CD14-positive monocyte (primary cell): Measurements from ENCODE around the gene GLCCI1. TPM values are rescaled to one million over a fixed set of nuclear protein-coding genes. Genes with fewer than 3 reads are reported as not detected.

Experiments
- DNase-seq, 3 donors: peaks; one replicate each; pipeline ENCODE4 v3.0.0-alpha.2; 2011 to 2022
- H2AFZ ChIP-seq: 2 replicates; pipeline ENCODE4 v1.6.0; 2012; ENCODE audit warnings: mild to moderate bottlenecking, low read depth, low read length, inconsistent platforms; ENCODE audit not compliant: insufficient read depth, poor library complexity, severe bottlenecking
- H3K27ac ChIP-seq, 2 donors: 1 replicate in 1 of 2; 2 replicates in 1 of 2; pipeline ENCODE4 v1.5.1; 2012 to 2013; ENCODE audit warnings: low read length in 2 of 2, control low read depth in 1 of 2, inconsistent platforms in 1 of 2, low read depth in 1 of 2, mild to moderate bottlenecking in 1 of 2
- H3K27me3 ChIP-seq, 2 donors: one replicate each; pipeline versions ENCODE4 v1.6.0 to v1.6.1; 2011 to 2013; ENCODE audit warnings: low read length in 2 of 2; ENCODE audit not compliant: control insufficient read depth in 2 of 2, insufficient read depth in 2 of 2
- H3K36me3 ChIP-seq, 2 donors: replicated peaks in 1 of 2; 1 replicate in 1 of 2; 2 replicates in 1 of 2; pipeline versions ENCODE4 v1.5.1 to v1.6.1; 2012 to 2013; ENCODE audit warnings: low read length in 2 of 2, control low read depth in 1 of 2, inconsistent platforms in 1 of 2, mild to moderate bottlenecking in 1 of 2; ENCODE audit not compliant: insufficient read depth in 2 of 2, control insufficient read depth in 1 of 2
- H3K4me1 ChIP-seq, 2 donors: 1 replicate in 1 of 2; 2 replicates in 1 of 2; pipeline versions ENCODE4 v1.5.1 to v1.6.1; 2012 to 2013; ENCODE audit warnings: low read length in 2 of 2, control low read depth in 1 of 2, inconsistent platforms in 1 of 2, mild to moderate bottlenecking in 1 of 2, moderate library complexity in 1 of 2; ENCODE audit not compliant: insufficient read depth in 2 of 2, control insufficient read depth in 1 of 2
- H3K4me2 ChIP-seq: replicated peaks from 2 replicates; pipeline ENCODE3; 2012; ENCODE audit warnings: low read length, moderate library complexity, mild to moderate bottlenecking; ENCODE audit not compliant: poor library complexity, severe bottlenecking; ENCODE audit errors: extremely low read depth
- H3K4me3 ChIP-seq, 3 experiments: fragments of 200-600 bp in 1 of 3; sonication (generic) in 1 of 3; replicated peaks in 1 of 3; 1 replicate in 2 of 3; 2 replicates in 1 of 3; pipeline ENCODE4 v1.5.1; 2011 to 2013; ENCODE audit warnings: low read length in 3 of 3, mild to moderate bottlenecking in 3 of 3, control low read depth in 2 of 3, low read depth in 2 of 3, inconsistent platforms in 1 of 3, moderate library complexity in 1 of 3
- H3K79me2 ChIP-seq: 2 replicates; pipeline ENCODE4 v1.6.0; 2012; ENCODE audit warnings: mild to moderate bottlenecking, control low read depth, inconsistent platforms, low read length, moderate library complexity; ENCODE audit not compliant: insufficient read depth
- H3K9ac ChIP-seq: 2 replicates; pipeline ENCODE4 v1.6.0; 2017; ENCODE audit warnings: low read length, mild to moderate bottlenecking; ENCODE audit not compliant: insufficient read depth, poor library complexity, severe bottlenecking
- H3K9me3 ChIP-seq, 2 donors: replicated peaks in 1 of 2; 1 replicate in 1 of 2; 2 replicates in 1 of 2; pipeline versions ENCODE4 v1.5.1 to v1.6.1; 2012 to 2013; ENCODE audit warnings: low read length in 2 of 2, control low read depth in 1 of 2; ENCODE audit not compliant: control insufficient read depth in 1 of 2, insufficient read depth in 1 of 2
- H4K20me1 ChIP-seq: 2 replicates; pipeline ENCODE4 v1.6.0; 2012; ENCODE audit warnings: mild to moderate bottlenecking, low read length, control low read depth, moderate library complexity; ENCODE audit not compliant: insufficient read depth
- H3K27ac Mint-ChIP-seq, 7 donors: one replicate each; pipeline ENCODE4 v1.8.0; 2020; ENCODE audit warnings: mild to moderate bottlenecking in 7 of 7, mixed read lengths in 7 of 7, moderate library complexity in 6 of 7, inconsistent platforms in 2 of 7
- H3K27me3 Mint-ChIP-seq, 3 donors: one replicate each; pipeline ENCODE4 v1.8.0; 2021 to 2022; ENCODE audit warnings: low read depth in 3 of 3, mild to moderate bottlenecking in 3 of 3, mixed read lengths in 3 of 3, moderate library complexity in 3 of 3, inconsistent platforms in 1 of 3
- H3K36me3 Mint-ChIP-seq, 2 donors: one replicate each; pipeline ENCODE4 v1.8.0; 2020; ENCODE audit warnings: mixed read lengths in 2 of 2, inconsistent platforms in 1 of 2, mild to moderate bottlenecking in 1 of 2
- H3K4me1 Mint-ChIP-seq: one replicate; pipeline ENCODE4 v1.8.0; 2020; ENCODE audit warnings: mild to moderate bottlenecking, mixed read lengths
- H3K4me3 Mint-ChIP-seq, 2 donors: one replicate each; pipeline ENCODE4 v1.8.0; 2020; ENCODE audit warnings: mild to moderate bottlenecking in 2 of 2, mixed read lengths in 2 of 2, moderate library complexity in 1 of 2
- H3K9me3 Mint-ChIP-seq, 7 donors: one replicate each; pipeline ENCODE4 v1.8.0; 2020 to 2022; ENCODE audit warnings: mixed read lengths in 7 of 7, mild to moderate bottlenecking in 6 of 7, moderate library complexity in 6 of 7, inconsistent platforms in 2 of 7
- CTCF ChIP-seq: fragments of 200-600 bp; IDR thresholded peaks from one replicate; pipeline ENCODE4 v1.8.0; 2022; ENCODE audit warnings: antibody characterized with exemption, mild to moderate bottlenecking
- WGBS: methylation state at CpG from one replicate; pipeline ENCODE4 v1.1.5; 2013; ENCODE audit warnings: missing lambda C conversion rate; ENCODE audit not compliant: insufficient coverage; 5-methylcytosine and 5-hydroxymethylcytosine counted together
- intact Hi-C, 2 donors: fragments of 100-400 bp; cut with micrococcal nuclease; formaldehyde crosslinking; loops; one replicate each; pipeline versions ENCODE4 v1.15.0 to v1.15.1; 2023
- polyA plus RNA-seq, 3 donors: library from polyadenylated mRNA; depleted of rRNA in 1 of 3; unstranded in 2 of 3; stranded (reverse) in 1 of 3; fragments of 300-500 nt in 2 of 3; fragments of >200 nt in 1 of 3; fragmentation: Illumina TruSeq in 2 of 3; gene quantifications; 1 replicate in 2 of 3; 2 replicates in 1 of 3; pipeline ENCODE4 v1.2.3, GENCODE V29; 2012 to 2021

Gene GLCCI1
- polyA plus RNA-seq, 3 donors = 0.89 to 2.1 (median 1.1) TPM

DNA sequence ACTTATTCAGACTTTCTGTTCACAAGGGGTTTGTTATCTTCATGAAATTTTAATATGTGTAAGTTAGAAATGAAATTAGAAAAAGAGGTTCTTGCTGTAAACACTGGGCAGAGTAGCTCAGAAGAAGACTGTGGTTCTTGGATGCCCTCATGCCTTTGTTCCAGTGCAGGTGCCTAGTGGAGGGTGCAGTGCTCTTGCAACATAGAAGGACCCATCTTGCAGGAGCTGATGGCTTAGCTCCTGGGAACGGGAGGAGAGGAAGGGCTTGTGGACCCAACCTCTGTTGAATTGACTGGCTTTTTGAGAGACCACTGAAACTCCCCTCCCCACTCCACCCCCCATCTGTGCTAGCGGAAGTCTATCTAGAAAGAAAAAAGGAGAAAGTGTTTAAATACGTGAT is 116.8 kb downstream of the GLCCI1 start:
- Mint-ChIP-seq H3K4me1 (no peaks in the 10 kb centered on the region), H3K4me3 (no peak overlapping the region), H3K27me3 (no peaks in the 10 kb centered on the region), H3K27ac (no peak overlapping the region), H3K36me3 (peaks cover 4 to 5% of the 10 kb centered on the region in 2 donors), H3K9me3 (no peaks in the 10 kb centered on the region)
- no peaks in the 10 kb centered on the region for H3K27me3 ChIP-seq
- no peak overlapping the region for H3K4me3 ChIP-seq
- H2AFZ ChIP-seq = no peak overlapping the region
- DNase-seq = no peak
- intact Hi-C loops = no loop called here
- no peak for TF ChIP-seq CTCF
- no CpG with 5 or more reads among the region's 3 CpGs for WGBS
- H3K36me3 ChIP-seq = no peaks in the 10 kb centered on the region
- no peak overlapping the region for H3K4me2 ChIP-seq
- H4K20me1 ChIP-seq = no peaks in the 10 kb centered on the region
- no peak overlapping the region for H3K9ac ChIP-seq
- H3K9me3 ChIP-seq = no peaks in the 10 kb centered on the region
- no peaks in the 10 kb centered on the region for H3K4me1 ChIP-seq
- no peaks in the 10 kb centered on the region for H3K79me2 ChIP-seq
- H3K27ac ChIP-seq = no peak overlapping the region

DNA sequence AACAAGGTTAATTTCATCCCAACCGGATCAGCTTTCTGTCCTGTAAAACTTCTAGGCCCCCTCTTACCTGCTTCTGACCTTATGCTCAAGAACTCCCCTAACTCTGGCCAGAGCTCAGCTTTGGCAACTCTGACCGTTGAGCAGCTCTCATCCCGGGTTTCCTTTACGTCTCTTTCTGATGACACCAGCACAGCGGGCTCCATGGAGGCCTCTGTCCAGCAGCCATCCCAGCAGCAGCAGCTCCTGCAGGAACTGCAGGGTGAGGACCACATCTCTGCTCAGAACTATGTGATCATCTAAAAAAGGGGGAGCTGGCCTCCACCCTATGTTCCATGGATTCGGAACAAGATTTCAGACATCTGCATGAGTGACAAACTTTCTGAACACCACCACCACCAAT is 117.6 kb downstream of the GLCCI1 start:
- Histone ChIP-seq H3K36me3 (no peaks in the 10 kb centered on the region), H3K4me2 (no peak overlapping the region), H3K27me3 (no peaks in the 10 kb centered on the region), H3K4me3 (no peak overlapping the region), H3K9ac (no peak overlapping the region), H3K4me1 (no peaks in the 10 kb centered on the region), H3K9me3 (no peaks in the 10 kb centered on the region), H3K79me2 (no peaks in the 10 kb centered on the region), H4K20me1 (no peaks in the 10 kb centered on the region), H2AFZ (no peak overlapping the region), H3K27ac (no peak overlapping the region)
- Mint-ChIP-seq H3K27ac (no peak overlapping the region), H3K36me3 (peaks cover 4 to 5% of the 10 kb centered on the region in 2 donors), H3K4me1 (no peaks in the 10 kb centered on the region), H3K9me3 (no peaks in the 10 kb centered on the region), H3K27me3 (no peaks in the 10 kb centered on the region), H3K4me3 (no peak overlapping the region)
- 100% methylated on average over 6 of the region's 6 CpGs for WGBS
- intact Hi-C loops = no loop called here
- TF ChIP-seq CTCF = no peak
- DNase-seq = no peak
